Fibroblast of lung (primary cell): ENCODE measurements around the gene PRDM16. TPM values are rescaled to one million over a fixed set of nuclear protein-coding genes. Genes with fewer than 3 reads are reported as not detected.

ENCODE experiments used
- DNase-seq, 2 donors: peaks; one replicate each; pipeline versions ENCODE4 v3.0.0 to v3.0.0-alpha.2; 2010; ENCODE audit warnings: low read depth in 2 of 2
- H2AFZ ChIP-seq: 2 replicates; pipeline ENCODE4 v1.5.1; 2012; ENCODE audit warnings: low read length, control low read depth, inconsistent platforms
- H3K27ac ChIP-seq: 2 replicates; pipeline ENCODE4 v1.5.1; 2011; ENCODE audit warnings: low read length, control low read depth; ENCODE audit not compliant: insufficient read depth
- H3K27me3 ChIP-seq: 2 replicates; pipeline ENCODE4 v1.5.1; 2011; ENCODE audit warnings: mild to moderate bottlenecking, low read length; ENCODE audit not compliant: control insufficient read depth, insufficient read depth
- H3K36me3 ChIP-seq: 2 replicates; pipeline ENCODE4 v1.5.1; 2011; ENCODE audit warnings: low read length; ENCODE audit not compliant: control insufficient read depth, insufficient read depth
- H3K4me1 ChIP-seq: 2 replicates; pipeline ENCODE4 v1.5.1; 2011; ENCODE audit warnings: low read length; ENCODE audit not compliant: control insufficient read depth, insufficient read depth; ENCODE audit errors: extremely low read depth
- H3K4me2 ChIP-seq: 2 replicates; pipeline ENCODE4 v1.5.1; 2011; ENCODE audit warnings: low read length, control low read depth; ENCODE audit not compliant: insufficient read depth; ENCODE audit errors: extremely low read depth
- H3K4me3 ChIP-seq, 4 experiments: fragments of 200-600 bp in 1 of 4; sonication (generic) in 1 of 4; replicated peaks in 1 of 4; 2 replicates each; pipeline ENCODE4 v1.5.1; 2011 to 2016; ENCODE audit warnings: low read length in 4 of 4, low read depth in 3 of 4, mild to moderate bottlenecking in 3 of 4, control low read depth in 2 of 4, inconsistent platforms in 1 of 4, mixed read lengths in 1 of 4; ENCODE audit not compliant: insufficient read depth in 1 of 4; ENCODE audit errors: control extremely low read depth in 1 of 4
- H3K79me2 ChIP-seq: 2 replicates; pipeline ENCODE4 v1.5.1; 2012; ENCODE audit warnings: mild to moderate bottlenecking, low read length, inconsistent platforms; ENCODE audit not compliant: control insufficient read depth, insufficient read depth
- H3K9ac ChIP-seq: 2 replicates; pipeline ENCODE4 v1.5.1; 2011; ENCODE audit warnings: mild to moderate bottlenecking, low read length, control low read depth; ENCODE audit not compliant: insufficient read depth
- H3K9me3 ChIP-seq: 2 replicates; pipeline ENCODE4 v1.5.1; 2012; ENCODE audit warnings: low read depth, low read length; ENCODE audit not compliant: control insufficient read depth, insufficient read depth
- H4K20me1 ChIP-seq: 2 replicates; pipeline ENCODE4 v1.5.1; 2011; ENCODE audit warnings: low read length; ENCODE audit not compliant: control insufficient read depth, insufficient read depth; ENCODE audit errors: extremely low read depth
- EZH2 ChIP-seq: IDR thresholded peaks from 2 replicates; pipeline ENCODE4 v1.5.1; 2012; ENCODE audit warnings: low read length, control low read depth, mild to moderate bottlenecking; ENCODE audit errors: missing control alignments
- polyA plus RNA-seq, 2 donors: library from polyadenylated mRNA; depleted of rRNA in 1 of 2; stranded (reverse) in 1 of 2; unstranded in 1 of 2; fragments of >200 nt; gene quantifications; 2 replicates each; pipeline ENCODE4 v1.2.1, GENCODE V29; 2011 to 2012; ENCODE audit warnings: missing spikeins in 1 of 2
- total RNA-seq: library from RNA; depleted of rRNA; stranded (reverse); fragments of >200 nt; gene quantifications from 2 replicates; pipeline ENCODE4 v1.2.1, GENCODE V29; 2014
- TF ChIP-seq, protein P1 (sequence below), 2 donors: IDR thresholded peaks in 1 of 2; conservative IDR thresholded peaks in 1 of 2; 1 replicate in 1 of 2; 2 replicates in 1 of 2; pipeline ENCODE4 v1.5.1; 2011 to 2012; ENCODE audit warnings: low read length in 2 of 2, control low read depth in 1 of 2, inconsistent platforms in 1 of 2, low read depth in 1 of 2, mild to moderate bottlenecking in 1 of 2

The PRDM16 gene
- total and polyA plus RNA-seq, 2 donors (not counting 1 experiment from before 2014, with no cell fraction given): 0.30 to 1.8 TPM

DNA sequence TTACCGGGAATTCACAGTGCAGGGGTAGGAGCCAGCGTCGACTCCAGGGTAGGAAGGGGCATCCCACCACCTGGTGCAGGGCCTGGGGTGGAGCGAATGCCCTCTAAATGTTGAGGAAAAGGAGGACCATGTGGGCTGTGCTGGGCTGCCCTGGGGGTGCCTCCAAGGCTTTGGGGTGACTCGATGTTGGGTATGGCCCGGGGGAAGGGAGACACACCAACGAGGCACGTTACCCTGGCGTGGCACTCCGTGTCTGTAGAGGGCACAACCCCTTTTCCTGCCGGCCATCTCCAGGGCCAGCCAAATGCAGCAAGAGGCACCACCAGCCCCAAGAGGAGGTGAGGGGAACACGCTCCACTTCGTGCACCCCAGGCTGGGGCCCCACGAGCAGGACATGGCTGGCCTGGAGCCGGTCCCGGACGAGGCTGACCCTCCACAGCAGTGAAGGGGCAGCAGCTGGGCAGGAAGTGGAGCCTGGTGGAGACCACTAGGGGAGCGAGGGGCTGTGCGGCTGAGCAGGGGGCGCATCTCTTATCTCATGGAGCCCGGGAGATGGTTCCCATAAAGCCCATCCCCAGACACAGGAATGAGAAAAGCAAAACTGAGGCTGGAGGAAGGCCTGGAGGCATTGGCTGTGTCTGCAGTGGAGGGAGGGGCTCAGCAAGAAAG lies 36.5 kb upstream of the PRDM16 start:
- no peak overlapping the region for H3K4me2 ChIP-seq
- TF ChIP-seq, protein P1, sequence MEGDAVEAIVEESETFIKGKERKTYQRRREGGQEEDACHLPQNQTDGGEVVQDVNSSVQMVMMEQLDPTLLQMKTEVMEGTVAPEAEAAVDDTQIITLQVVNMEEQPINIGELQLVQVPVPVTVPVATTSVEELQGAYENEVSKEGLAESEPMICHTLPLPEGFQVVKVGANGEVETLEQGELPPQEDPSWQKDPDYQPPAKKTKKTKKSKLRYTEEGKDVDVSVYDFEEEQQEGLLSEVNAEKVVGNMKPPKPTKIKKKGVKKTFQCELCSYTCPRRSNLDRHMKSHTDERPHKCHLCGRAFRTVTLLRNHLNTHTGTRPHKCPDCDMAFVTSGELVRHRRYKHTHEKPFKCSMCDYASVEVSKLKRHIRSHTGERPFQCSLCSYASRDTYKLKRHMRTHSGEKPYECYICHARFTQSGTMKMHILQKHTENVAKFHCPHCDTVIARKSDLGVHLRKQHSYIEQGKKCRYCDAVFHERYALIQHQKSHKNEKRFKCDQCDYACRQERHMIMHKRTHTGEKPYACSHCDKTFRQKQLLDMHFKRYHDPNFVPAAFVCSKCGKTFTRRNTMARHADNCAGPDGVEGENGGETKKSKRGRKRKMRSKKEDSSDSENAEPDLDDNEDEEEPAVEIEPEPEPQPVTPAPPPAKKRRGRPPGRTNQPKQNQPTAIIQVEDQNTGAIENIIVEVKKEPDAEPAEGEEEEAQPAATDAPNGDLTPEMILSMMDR (conservative IDR thresholded peaks at IDR 0.05 in 1 of 2, IDR thresholded peaks at IDR 0.05 in 1 of 2; ENCODE audit: low read depth in 1 of 2, low read length in 2 of 2): no peak
- TF ChIP-seq EZH2: no peak
- no peak overlapping the region for H3K27ac ChIP-seq
- H3K36me3 ChIP-seq: no peaks in the 10 kb centered on the region
- H3K4me1 ChIP-seq: no peaks in the 10 kb centered on the region
- no peaks in the 10 kb centered on the region for H4K20me1 ChIP-seq
- H3K9me3 ChIP-seq: no peaks in the 10 kb centered on the region
- no peak overlapping the region for H3K9ac ChIP-seq
- no peak overlapping the region for H3K4me3 ChIP-seq
- no peak for DNase-seq
- H2AFZ ChIP-seq: no peak overlapping the region
- no peaks in the 10 kb centered on the region for H3K27me3 ChIP-seq
- no peaks in the 10 kb centered on the region for H3K79me2 ChIP-seq

DNA sequence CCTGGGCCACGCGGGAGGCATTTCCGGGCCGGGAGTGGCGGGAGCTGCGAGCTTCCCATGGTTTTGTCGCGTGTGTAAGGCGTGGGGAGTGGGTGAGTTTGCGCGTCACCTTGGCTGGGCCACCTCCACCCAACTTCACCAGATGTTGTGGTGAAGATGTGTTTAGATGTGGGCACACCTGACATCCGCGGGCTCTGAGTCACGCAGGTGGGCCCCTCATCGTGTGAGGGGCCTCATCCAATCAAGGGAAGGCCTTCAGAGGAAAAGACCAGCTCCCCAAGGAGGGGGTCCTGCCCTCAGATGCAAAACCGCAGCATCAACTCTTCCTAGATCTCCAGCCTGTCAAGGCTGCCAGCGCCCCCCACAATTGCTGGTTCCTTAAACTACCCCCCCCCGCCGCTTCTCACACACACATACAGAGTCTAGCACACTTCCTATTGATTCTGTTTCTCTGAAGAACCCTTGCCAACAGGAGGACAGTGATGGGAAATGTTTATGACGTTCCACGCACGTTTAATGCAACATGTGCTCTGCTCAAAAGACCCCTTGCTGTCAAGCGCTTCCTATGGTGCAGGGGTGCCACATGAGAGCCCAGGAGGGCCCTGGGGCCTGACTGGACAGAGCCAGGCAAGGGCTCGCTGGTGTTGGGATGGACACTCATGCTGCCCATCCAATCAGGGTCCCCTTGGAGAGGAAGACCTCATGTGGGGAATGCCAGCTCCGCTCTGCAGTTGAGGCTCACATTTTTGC lies 35.8 kb upstream of the PRDM16 start:
- Histone ChIP-seq H3K4me2 (no peak overlapping the region), H3K27ac (no peak overlapping the region), H3K27me3 (no peaks in the 10 kb centered on the region), H3K4me1 (no peaks in the 10 kb centered on the region), H3K9ac (no peak overlapping the region), H3K79me2 (no peaks in the 10 kb centered on the region), H4K20me1 (no peaks in the 10 kb centered on the region), H3K9me3 (no peaks in the 10 kb centered on the region), H3K4me3 (no peak overlapping the region), H3K36me3 (no peaks in the 10 kb centered on the region), H2AFZ (no peak overlapping the region)
- no peak for DNase-seq
- TF ChIP-seq EZH2: no peak
- TF ChIP-seq, protein P1 (conservative IDR thresholded peaks at IDR 0.05 in 1 of 2, IDR thresholded peaks at IDR 0.05 in 1 of 2; ENCODE audit: low read depth in 1 of 2, low read length in 2 of 2): no peak

DNA sequence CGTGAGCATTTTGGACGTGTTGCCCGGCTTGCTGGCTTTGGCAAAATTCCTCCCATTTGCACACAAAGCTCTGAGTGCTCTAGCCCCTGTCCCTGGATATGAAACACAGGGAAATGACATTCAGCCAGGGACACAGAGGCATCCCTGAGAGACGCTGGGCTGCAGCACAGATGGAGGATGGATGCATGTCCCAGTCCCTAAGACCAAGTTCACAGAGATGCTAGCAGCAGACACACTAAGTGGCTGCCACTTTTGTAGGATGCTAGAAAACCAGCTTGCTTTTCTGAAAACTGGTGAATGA lies 35.3 kb upstream of the PRDM16 start:
- no peak overlapping the region for H2AFZ ChIP-seq
- no peak overlapping the region for H3K27ac ChIP-seq
- no peaks in the 10 kb centered on the region for H3K9me3 ChIP-seq
- no peak overlapping the region for H3K4me3 ChIP-seq
- no peaks in the 10 kb centered on the region for H3K4me1 ChIP-seq
- H4K20me1 ChIP-seq: no peaks in the 10 kb centered on the region
- no peaks in the 10 kb centered on the region for H3K36me3 ChIP-seq
- H3K4me2 ChIP-seq: no peak overlapping the region
- H3K27me3 ChIP-seq: no peaks in the 10 kb centered on the region
- DNase-seq: no peak
- no peak overlapping the region for H3K9ac ChIP-seq
- TF ChIP-seq, protein P1 (conservative IDR thresholded peaks at IDR 0.05 in 1 of 2, IDR thresholded peaks at IDR 0.05 in 1 of 2; ENCODE audit: low read depth in 1 of 2, low read length in 2 of 2): no peak
- no peak for TF ChIP-seq EZH2
- H3K79me2 ChIP-seq: no peaks in the 10 kb centered on the region
